GM18907 (cell line): Measurements from ENCODE around the gene OS9.
"Not testable (repeated sequence)": the region's sequence is repeated elsewhere in the genome, so short reads cannot be mapped to it uniquely, and the experiment has no call there.

Experiments used
- ATAC-seq: cut with Tn5 transposase; IDR thresholded peaks from one replicate; pipeline ENCODE4 v1.9.1; 2021; ENCODE audit warnings: mild to moderate bottlenecking, moderate library complexity; ENCODE audit not compliant: unreplicated experiment

Gene OS9

GRCh38 chr12:57693317-57693658 lies 644 bp upstream of the OS9 start:
- no peak for ATAC-seq

GRCh38 chr12:57694459-57695019 lies 607 bp downstream of the OS9 start:
- no peak for ATAC-seq

GRCh38 chr12:57695770-57696432 lies 2.0 kb downstream of the OS9 start:
- ATAC-seq: no peak

- no peak for ATAC-seq
Observed at GRCh38 chr12:57697076-57697475, 3.1 kb downstream of the OS9 start.

GRCh38 chr12:57698414-57698813 lies 4.5 kb downstream of the OS9 start:
- ATAC-seq: no peak

- ATAC-seq: no peak
Observed at GRCh38 chr12:57700317-57700716, 6.4 kb downstream of the OS9 start.

- ATAC-seq: no peak
Observed at GRCh38 chr12:57707250-57707649, 13.3 kb downstream of the OS9 start.

GRCh38 chr12:57708296-57708695 lies 14.4 kb downstream of the OS9 start:
- ATAC-seq: no peak

GRCh38 chr12:57712701-57713100 lies 18.8 kb downstream of the OS9 start:
- ATAC-seq: no peak

- ATAC-seq: no peak
Observed at GRCh38 chr12:57713209-57713608, 19.3 kb downstream of the OS9 start.

GRCh38 chr12:57715036-57715748 lies 21.3 kb downstream of the OS9 start:
- ATAC-seq: not testable (repeated sequence)

- no peak for ATAC-seq
Observed at GRCh38 chr12:57715786-57716185, 21.9 kb downstream of the OS9 start.

GRCh38 chr12:57716305-57716704 lies 22.4 kb downstream of the OS9 start:
- ATAC-seq: no peak

GRCh38 chr12:57717131-57717530 lies 23.2 kb downstream of the OS9 start:
- no peak for ATAC-seq

GRCh38 chr12:57717846-57718640 lies 24.1 kb downstream of the OS9 start:
- no peak for ATAC-seq

GRCh38 chr12:57718641-57719528 lies 25.0 kb downstream of the OS9 start:
- ATAC-seq: no peak

GRCh38 chr12:57719777-57720605 lies 26.1 kb downstream of the OS9 start:
- ATAC-seq: no peak

- no peak for ATAC-seq
Observed at GRCh38 chr12:57720606-57721595, 27.0 kb downstream of the OS9 start.
